Measurements from ENCODE around the gene LCN6. TPM values are rescaled to one million over a fixed set of nuclear protein-coding genes. Genes with fewer than 3 reads are reported as not detected.

LCN6 gene
- total and polyA plus RNA-seq, 11 donors: 0.81 to 101 (median 18.4) TPM

DNA sequence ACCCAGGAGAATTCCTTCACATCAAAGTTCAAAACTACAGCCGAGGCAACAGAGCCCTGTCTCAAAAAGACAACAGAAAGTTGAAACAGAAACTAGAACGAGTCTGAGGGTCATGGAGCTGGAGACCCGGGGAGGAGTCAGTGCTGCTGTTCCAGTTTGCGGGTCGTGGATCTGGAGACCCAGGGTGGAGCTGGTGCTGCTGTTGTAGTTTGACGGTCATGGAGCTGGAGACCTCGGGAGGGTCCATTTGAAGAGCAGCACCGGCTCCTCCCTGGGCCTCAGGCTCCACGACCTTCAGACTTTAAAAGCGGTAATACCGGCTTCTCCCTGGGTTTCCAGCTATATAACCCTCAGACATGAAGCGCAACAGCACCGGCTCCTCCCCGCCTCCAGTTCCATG is 29.0 kb upstream of the LCN6 start:
- TF ChIP-seq, protein P1, sequence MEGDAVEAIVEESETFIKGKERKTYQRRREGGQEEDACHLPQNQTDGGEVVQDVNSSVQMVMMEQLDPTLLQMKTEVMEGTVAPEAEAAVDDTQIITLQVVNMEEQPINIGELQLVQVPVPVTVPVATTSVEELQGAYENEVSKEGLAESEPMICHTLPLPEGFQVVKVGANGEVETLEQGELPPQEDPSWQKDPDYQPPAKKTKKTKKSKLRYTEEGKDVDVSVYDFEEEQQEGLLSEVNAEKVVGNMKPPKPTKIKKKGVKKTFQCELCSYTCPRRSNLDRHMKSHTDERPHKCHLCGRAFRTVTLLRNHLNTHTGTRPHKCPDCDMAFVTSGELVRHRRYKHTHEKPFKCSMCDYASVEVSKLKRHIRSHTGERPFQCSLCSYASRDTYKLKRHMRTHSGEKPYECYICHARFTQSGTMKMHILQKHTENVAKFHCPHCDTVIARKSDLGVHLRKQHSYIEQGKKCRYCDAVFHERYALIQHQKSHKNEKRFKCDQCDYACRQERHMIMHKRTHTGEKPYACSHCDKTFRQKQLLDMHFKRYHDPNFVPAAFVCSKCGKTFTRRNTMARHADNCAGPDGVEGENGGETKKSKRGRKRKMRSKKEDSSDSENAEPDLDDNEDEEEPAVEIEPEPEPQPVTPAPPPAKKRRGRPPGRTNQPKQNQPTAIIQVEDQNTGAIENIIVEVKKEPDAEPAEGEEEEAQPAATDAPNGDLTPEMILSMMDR (IDR thresholded peaks at IDR 0.05): no peak
- no peak for TF ChIP-seq POLR2A (IDR thresholded peaks at IDR 0.05)
- DNase-seq (no peak), ATAC-seq (peak in 1 of 4 donors; percentile 12)
- no peaks in the 10 kb centered on the region for H3K36me3 ChIP-seq
- no peak overlapping the region for H3K4me3 ChIP-seq
- H3K9me3 ChIP-seq: peaks cover 0 to 9% (median 5%) of the 10 kb centered on the region in 12 donors
- 76 to 84% (median 81%) methylated on average over 12 to 14 of the region's 14 CpGs for WGBS, 4 donors
- intact Hi-C loops (cut with DNase I): no loop called here
- H3K27ac ChIP-seq: no peak overlapping the region
- H3K27me3 ChIP-seq: no peaks in the 10 kb centered on the region
- H3K4me1 ChIP-seq: no peaks in the 10 kb centered on the region

DNA sequence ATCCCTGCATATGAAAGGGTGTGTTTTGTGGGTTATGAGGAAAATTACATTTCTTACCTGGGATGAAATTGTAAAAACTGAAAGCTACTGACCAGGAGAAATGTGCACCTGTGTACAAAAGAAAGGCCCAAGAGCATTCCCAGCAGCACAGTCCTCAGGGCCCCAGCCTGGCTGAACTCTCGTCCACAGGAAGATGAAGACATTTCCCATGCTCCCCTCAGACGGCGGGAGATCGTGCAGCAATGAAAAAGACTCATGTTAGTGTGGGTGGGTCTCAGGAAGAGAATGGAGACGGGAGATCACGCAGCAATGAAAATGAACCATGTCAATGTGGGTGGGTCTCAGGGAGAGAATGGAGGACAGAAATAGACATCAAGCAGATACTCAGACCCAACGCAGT is 28.6 kb upstream of the LCN6 start:
- no peak for DNase-seq
- intact Hi-C loops (cut with DNase I): no loop called here
- H3K9me3 ChIP-seq: peaks cover 0 to 9% (median 5%) of the 10 kb centered on the region in 12 donors
- H3K36me3 ChIP-seq: no peaks in the 10 kb centered on the region
- H3K4me3 ChIP-seq: no peak overlapping the region
- no peaks in the 10 kb centered on the region for H3K4me1 ChIP-seq
- no peak for TF ChIP-seq POLR2A (IDR thresholded peaks at IDR 0.05)
- TF ChIP-seq, protein P1 (IDR thresholded peaks at IDR 0.05): no peak
- no peak overlapping the region for H3K27ac ChIP-seq
- no peak for ATAC-seq
- WGBS, 4 donors: 45 to 54% (median 49%) methylated on average over 7 of the region's 7 CpGs
- no peaks in the 10 kb centered on the region for H3K27me3 ChIP-seq

DNA sequence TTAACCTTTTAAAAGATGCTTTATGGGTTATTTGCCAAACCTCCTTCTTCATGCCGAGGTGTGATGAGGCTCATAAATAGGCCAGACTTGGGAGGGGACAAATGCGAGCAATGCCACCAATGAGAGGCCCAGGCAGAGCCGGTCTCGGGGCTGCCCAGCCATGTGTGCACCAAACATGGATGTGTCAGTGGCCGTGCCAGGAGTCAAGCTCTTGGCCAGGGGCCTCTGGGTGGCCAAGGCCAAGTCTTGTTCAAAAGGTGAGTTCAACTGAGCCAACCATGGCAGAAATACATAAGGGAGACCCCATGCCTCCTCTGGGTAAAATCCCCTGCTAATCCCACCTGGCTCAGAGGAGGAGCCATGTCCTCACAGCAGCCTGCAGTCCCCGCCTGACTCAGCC is 26.9 kb upstream of the LCN6 start:
- DNase-seq (no peak), ATAC-seq (peak in 1 of 4 donors; percentile 24)
- intact Hi-C loops (cut with DNase I): no loop called here
- H3K27ac ChIP-seq: no peak overlapping the region
- no peak overlapping the region for H3K4me3 ChIP-seq
- H3K4me1 ChIP-seq: no peaks in the 10 kb centered on the region
- WGBS, 4 donors: 59 to 70% (median 69%) methylated on average over 6 of the region's 6 CpGs
- H3K27me3 ChIP-seq: no peaks in the 10 kb centered on the region
- peaks cover 0 to 9% (median 5%) of the 10 kb centered on the region in 12 donors for H3K9me3 ChIP-seq
- TF ChIP-seq POLR2A (IDR thresholded peaks at IDR 0.05): no peak
- no peaks in the 10 kb centered on the region for H3K36me3 ChIP-seq

DNA sequence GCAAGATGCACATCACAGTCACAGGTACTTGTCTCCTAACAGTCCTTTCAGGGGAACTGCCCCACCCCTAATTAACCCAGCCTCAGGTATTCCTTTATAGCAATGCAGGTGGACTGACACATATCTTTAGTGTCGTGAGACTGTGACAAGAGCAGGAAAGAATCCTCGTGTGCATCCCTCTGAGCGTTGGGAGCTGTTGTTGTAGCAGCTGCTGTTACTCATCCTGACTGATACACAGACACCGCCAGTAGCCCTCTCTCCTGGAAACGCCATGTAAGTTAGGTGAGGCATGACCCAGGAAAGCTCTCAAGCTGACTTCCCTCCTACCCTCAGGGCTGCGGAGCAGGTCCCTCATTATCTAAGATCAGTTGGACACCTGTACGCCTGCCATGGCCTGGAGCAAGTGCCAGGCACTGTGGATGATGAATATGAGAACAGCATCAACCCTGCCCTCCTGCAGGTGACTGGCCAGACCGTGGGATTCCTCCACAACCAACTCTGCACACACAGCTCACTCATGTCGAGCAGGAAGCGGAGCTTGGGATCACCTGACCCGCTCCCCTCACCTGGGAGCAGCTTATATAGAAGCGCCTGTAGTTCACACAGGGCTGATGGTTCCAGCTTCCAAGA is 26.2 kb upstream of the LCN6 start:
- intact Hi-C loops (cut with DNase I): no loop called here
- 90 to 96% (median 93%) methylated on average over 10 to 12 of the region's 12 CpGs for WGBS, 4 donors
- no peaks in the 10 kb centered on the region for H3K36me3 ChIP-seq
- H3K4me3 ChIP-seq: no peak overlapping the region
- DNase-seq (no peak), ATAC-seq (no peak)
- H3K27ac ChIP-seq: no peak overlapping the region
- no peaks in the 10 kb centered on the region for H3K4me1 ChIP-seq
- no peak for TF ChIP-seq POLR2A (IDR thresholded peaks at IDR 0.05)
- TF ChIP-seq, protein P1 (IDR thresholded peaks at IDR 0.05): no peak
- H3K27me3 ChIP-seq: no peaks in the 10 kb centered on the region
- peaks cover 0 to 9% (median 5%) of the 10 kb centered on the region in 12 donors for H3K9me3 ChIP-seq
